Right lobe of liver (tissue), 4 donors: Measurements from ENCODE around the gene DENND6A.

Experiments used
- CTCF ChIP-seq, 4 donors: fragments of 200-600 bp in 3 of 4; fragments of 450-650 bp in 1 of 4; IDR thresholded peaks; one replicate each; pipeline versions ENCODE4 v1.5.1 to v1.8.0; 2016 to 2022; ENCODE audit warnings: antibody characterized with exemption in 4 of 4, mild to moderate bottlenecking in 2 of 4
- POLR2A ChIP-seq: fragments of 450-650 bp; IDR thresholded peaks from one replicate; pipeline ENCODE4 v1.6.1; 2017; ENCODE audit warnings: antibody characterized with exemption, mild to moderate bottlenecking
- donor health status: DM: no; HTN: no; CAD: no.
- donor health status: DM: no; HTN: no; CAD: no.
- donor health status: DM: no; HTN: yes; CAD: no.

DNA sequence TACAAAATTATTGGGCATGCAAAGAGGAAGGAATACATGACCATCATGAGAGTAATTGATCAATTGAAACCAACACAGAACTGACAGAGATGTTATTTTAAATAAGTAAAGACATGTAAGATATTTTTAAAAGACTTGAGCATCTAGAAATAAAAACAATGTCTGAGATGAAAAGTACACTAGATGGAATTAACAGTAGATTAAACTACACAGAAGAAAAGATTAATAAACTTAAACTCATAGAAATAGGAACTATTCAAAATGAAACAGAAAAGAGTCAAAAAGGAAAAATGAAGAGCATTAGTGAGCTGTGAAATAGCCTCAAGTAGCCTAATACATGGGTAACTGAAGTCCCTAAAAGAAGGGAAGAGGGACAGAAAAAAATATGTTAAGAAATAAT is 87.2 kb downstream of the DENND6A start:
- no peak for TF ChIP-seq CTCF (IDR thresholded peaks at IDR 0.05)
- no peak for TF ChIP-seq POLR2A
